GM12878 (cell line): ENCODE results near the gene SCYL1. TPM values are rescaled to one million over a fixed set of nuclear protein-coding genes. Genes with fewer than 3 reads are reported as not detected.

ENCODE experiments used
- BCL11A ChIP-seq: IDR thresholded peaks from 2 replicates; pipeline ENCODE4 v1.6.1; 2011; ENCODE audit warnings: low read depth, low read length
- CHD1 ChIP-seq: IDR thresholded peaks from 2 replicates; pipeline ENCODE4 v1.6.1; 2012; ENCODE audit warnings: low read depth, low read length, improper control_type of control experiment
- DPF2 ChIP-seq: fragments of 450-650 bp; IDR thresholded peaks from 2 replicates; pipeline ENCODE4 v1.6.1; 2017; ENCODE audit warnings: mild to moderate bottlenecking
- E2F8 ChIP-seq: fragments of 450-650 bp; IDR thresholded peaks from 2 replicates; pipeline ENCODE4 v1.6.1; 2018; ENCODE audit warnings: mild to moderate bottlenecking, low read depth, moderate library complexity; ENCODE audit not compliant: partially characterized antibody
- IKZF2 ChIP-seq, 2 experiments: fragments of 450-650 bp; IDR thresholded peaks; 2 replicates each; pipeline ENCODE4 v1.6.1; 2017; ENCODE audit warnings: mild to moderate bottlenecking in 2 of 2, moderate library complexity in 2 of 2
- IRF3 ChIP-seq: fragments of 450-650 bp; IDR thresholded peaks from 2 replicates; pipeline ENCODE4 v1.6.1; 2014; ENCODE audit warnings: mild to moderate bottlenecking
- MAX ChIP-seq: IDR thresholded peaks from 2 replicates; pipeline ENCODE4 v1.6.1; 2012; ENCODE audit warnings: low read depth, low read length, improper control_type of control experiment
- MTA2 ChIP-seq: fragments of 450-650 bp; IDR thresholded peaks from 2 replicates; pipeline ENCODE4 v1.6.1; 2016; ENCODE audit warnings: low read depth, mild to moderate bottlenecking, moderate library complexity
- NR2C2 ChIP-seq: IDR thresholded peaks from 2 replicates; pipeline ENCODE4 v1.6.1; 2011; ENCODE audit warnings: borderline replicate concordance, low read depth; ENCODE audit not compliant: control insufficient read depth, insufficient read length
- PKNOX1 ChIP-seq: fragments of 450-650 bp; IDR thresholded peaks from 2 replicates; pipeline ENCODE4 v1.6.1; 2016; ENCODE audit warnings: mild to moderate bottlenecking
- REST ChIP-seq: IDR thresholded peaks from 2 replicates; pipeline ENCODE4 v1.6.1; 2012; ENCODE audit warnings: mild to moderate bottlenecking, low read depth, low read length
- SUPT20H ChIP-seq: IDR thresholded peaks from 2 replicates; pipeline ENCODE4 v1.6.1; 2011; ENCODE audit warnings: low read depth, mild to moderate bottlenecking, low read length, moderate library complexity, borderline replicate concordance; ENCODE audit not compliant: control insufficient read depth
- TARDBP ChIP-seq: IDR thresholded peaks from 2 replicates; pipeline ENCODE4 v1.6.1; 2016; ENCODE audit warnings: borderline replicate concordance
- TCF3 ChIP-seq: IDR thresholded peaks from 2 replicates; pipeline ENCODE4 v1.6.1; 2012; ENCODE audit warnings: low read depth, mild to moderate bottlenecking, low read length, borderline replicate concordance; ENCODE audit not compliant: insufficient read depth
- ZBED1 ChIP-seq: IDR thresholded peaks from 2 replicates; pipeline ENCODE4 v1.6.1; 2016; ENCODE audit warnings: borderline replicate concordance
- ZBTB11 ChIP-seq: fragments of 450-650 bp; formaldehyde crosslinking; IDR thresholded peaks from 2 replicates; pipeline ENCODE4 v1.5.0; 2022; ENCODE audit warnings: mild to moderate bottlenecking, missing genetic modification characterization
- polyA plus RNA-seq, 11 experiments: library from polyadenylated mRNA; depleted of rRNA in 4 of 11; unstranded in 6 of 11; stranded (reverse) in 5 of 11; fragments of >200 nt; fragmentation: Nextera tagmentation in 4 of 11; fragmentation: Illumina TruSeq in 1 of 11; extraction: Ambion mirVana in 4 of 11; extraction: Trizol in 1 of 11; gene quantifications; 1 replicate in 1 of 11; 2 replicates in 10 of 11; pipeline versions ENCODE4 v1.2.1 to v1.2.3, GENCODE V29; 2011 to 2016; ENCODE audit warnings: inconsistent platforms in 2 of 11, missing spikeins in 2 of 11, low read depth in 1 of 11
- total RNA-seq, 4 experiments: library from RNA; depleted of rRNA in 3 of 4; stranded (reverse); fragments of >200 nt in 3 of 4; fragmentation: Illumina TruSeq in 1 of 4; extraction: Trizol in 1 of 4; gene quantifications; 2 replicates each; pipeline versions ENCODE4 v1.2.1 to v1.2.3, GENCODE V29; 2013 to 2021

Gene SCYL1
- total and polyA plus RNA-seq, 10 of the 15 experiments (the other 5 are each of a cell fraction or from before 2014, with no cell fraction given), result 0.80 to 82.7 (median 51.2) TPM

GRCh38 chr11:65477149-65477965 is 47.5 kb upstream of the SCYL1 start (continued):
- TF ChIP-seq NR2C2 (no peak), E2F8 (no peak), DPF2 (peak; percentile 72), ZBTB11 (CRISPR knock-in tag) (peak; percentile 53; the same call in 1 of the 2 replicates), CHD1 (no peak), SUPT20H (no peak), ZBED1 (peak; percentile 62; the same call in 1 of the 2 replicates), MTA2 (peak; percentile 38; the same call in 1 of the 2 replicates), IKZF2 (IDR thresholded peaks at IDR 0.05) (peak; percentile 78), TCF3 (peak; percentile 86), TARDBP (0 out of 2 replicates have a peak, but pooled peaks have one; percentile 43), PKNOX1 (peak; percentile 24; the same call in 1 of the 2 replicates), IRF3 (no peak), REST (0 out of 2 replicates have a peak, but pooled peaks have one; percentile 20), MAX (peak; percentile 93), BCL11A (no peak)
